CD8-positive, alpha-beta memory T cell (primary cell): ENCODE measurements around the gene TSPAN9. TPM values are rescaled to one million over a fixed set of nuclear protein-coding genes. Genes with fewer than 3 reads are reported as not detected.

ENCODE experiments used
- CTCF ChIA-PET: fragments of 350-600 bp; sonication (Branson Sonifier 250); formaldehyde crosslinking; loops from one replicate; lab custom pipeline; 2021; ENCODE audit warnings: antibody characterized with exemption; lab: Charles Lee
- POLR2A ChIA-PET: fragments of 350-600 bp; sonication (Branson Sonifier 250); formaldehyde crosslinking; loops from one replicate; lab custom pipeline; 2021; ENCODE audit warnings: antibody characterized with exemption; lab: Charles Lee
- DNase-seq, 5 donors: peaks; one replicate each; pipeline versions ENCODE4 v3.0.0 to v3.0.0-alpha.2; 2020 to 2022; ENCODE audit warnings: mixed read lengths in 1 of 5
- H3K27ac ChIP-seq: one replicate; pipeline ENCODE4 v1.7.0; 2013; ENCODE audit warnings: low read depth, mild to moderate bottlenecking, low read length, moderate library complexity
- H3K27me3 ChIP-seq: 2 replicates; pipeline ENCODE4 v1.7.0; 2013; ENCODE audit warnings: low read length, mild to moderate bottlenecking; ENCODE audit not compliant: insufficient read depth, poor library complexity, severe bottlenecking
- H3K36me3 ChIP-seq: 2 replicates; pipeline ENCODE4 v1.7.0; 2013; ENCODE audit warnings: mild to moderate bottlenecking, low read length, moderate library complexity; ENCODE audit not compliant: insufficient read depth
- H3K4me1 ChIP-seq: 2 replicates; pipeline ENCODE4 v1.7.0; 2013; ENCODE audit warnings: mild to moderate bottlenecking, low read length, moderate library complexity; ENCODE audit not compliant: insufficient read depth
- H3K4me3 ChIP-seq: 2 replicates; pipeline ENCODE4 v1.7.0; 2013; ENCODE audit warnings: mild to moderate bottlenecking, low read length
- H3K9me3 ChIP-seq: 2 replicates; pipeline ENCODE4 v1.7.0; 2013; ENCODE audit warnings: mild to moderate bottlenecking, low read length
- H3K27ac Mint-ChIP-seq, 8 donors: one replicate each; pipeline ENCODE4 v1.8.0; 2020 to 2021; ENCODE audit warnings: mixed read lengths in 8 of 8, mild to moderate bottlenecking in 6 of 8, inconsistent platforms in 3 of 8, moderate library complexity in 3 of 8
- H3K27me3 Mint-ChIP-seq, 2 donors: one replicate each; pipeline ENCODE4 v1.8.0; 2020 to 2021; ENCODE audit warnings: mixed read lengths in 2 of 2, mild to moderate bottlenecking in 1 of 2, moderate library complexity in 1 of 2
- H3K36me3 Mint-ChIP-seq, 3 donors: one replicate each; pipeline ENCODE4 v1.8.0; 2020 to 2021; ENCODE audit warnings: mixed read lengths in 3 of 3, inconsistent platforms in 1 of 3, mild to moderate bottlenecking in 1 of 3
- H3K4me1 Mint-ChIP-seq, 3 donors: one replicate each; pipeline ENCODE4 v1.8.0; 2020 to 2021; ENCODE audit warnings: mixed read lengths in 3 of 3, inconsistent platforms in 1 of 3, mild to moderate bottlenecking in 1 of 3
- H3K4me3 Mint-ChIP-seq, 7 donors: one replicate each; pipeline ENCODE4 v1.8.0; 2020 to 2021; ENCODE audit warnings: mixed read lengths in 7 of 7, mild to moderate bottlenecking in 6 of 7, moderate library complexity in 4 of 7, inconsistent platforms in 2 of 7
- H3K9me3 Mint-ChIP-seq, 5 donors: one replicate each; pipeline ENCODE4 v1.8.0; 2020 to 2022; ENCODE audit warnings: mixed read lengths in 5 of 5, mild to moderate bottlenecking in 3 of 5, moderate library complexity in 2 of 5, inconsistent platforms in 1 of 5
- polyA plus RNA-seq: library from polyadenylated mRNA; unstranded; fragments of 300-500 nt; fragmentation: Illumina TruSeq; gene quantifications from one replicate; pipeline ENCODE4 v1.2.3, GENCODE V29; 2021
- total RNA-seq, 2 experiments: library from RNA; stranded (reverse); gene quantifications; one replicate each; pipeline ENCODE4 v1.2.3, GENCODE V29; 2021

Gene TSPAN9
- total and polyA plus RNA-seq, 3 experiments from 2014 or later = 0.33 to 0.79 TPM; not detected in 1

- no peaks in the 10 kb centered on the region for H3K36me3 Mint-ChIP-seq
- POLR2A ChIA-PET = no interaction called here
- H3K4me1 ChIP-seq = no peaks in the 10 kb centered on the region
Measured at GRCh38 chr12:3155702-3156370, 78.7 kb downstream of the TSPAN9 start.

GRCh38 chr12:3157581-3158323 is 80.6 kb downstream of the TSPAN9 start:
- ChIA-PET POLR2A (no interaction called here), CTCF (no interaction called here)
- Histone ChIP-seq H3K4me1 (no peaks in the 10 kb centered on the region), H3K4me3 (no peak overlapping the region), H3K27ac (no peak overlapping the region), H3K9me3 (no peaks in the 10 kb centered on the region), H3K36me3 (no peaks in the 10 kb centered on the region), H3K27me3 (no peaks in the 10 kb centered on the region)
- Mint-ChIP-seq H3K36me3 (no peaks in the 10 kb centered on the region), H3K27ac (no peak overlapping the region), H3K4me3 (no peak overlapping the region), H3K4me1 (peaks cover 0 to 2% (median 0%) of the 10 kb centered on the region in 3 donors), H3K27me3 (peaks cover 0 to 2% of the 10 kb centered on the region in 2 donors), H3K9me3 (peaks cover 0 to 2% (median 0%) of the 10 kb centered on the region in 5 donors)
- DNase-seq = no peak

More at GRCh38 chr12:3155702-3156370, 78.7 kb downstream of the TSPAN9 start:
- H3K4me1 Mint-ChIP-seq = peaks cover 0 to 2% (median 0%) of the 10 kb centered on the region in 3 donors
- no peak overlapping the region for H3K4me3 ChIP-seq
- no peaks in the 10 kb centered on the region for H3K27me3 ChIP-seq
- H3K27me3 Mint-ChIP-seq = peaks cover 5 to 6% of the 10 kb centered on the region in 2 donors
- H3K27ac Mint-ChIP-seq = no peak overlapping the region
- no peak overlapping the region for H3K27ac ChIP-seq
- no peak overlapping the region for H3K4me3 Mint-ChIP-seq
- no peaks in the 10 kb centered on the region for H3K9me3 Mint-ChIP-seq
- H3K36me3 ChIP-seq = no peaks in the 10 kb centered on the region
- no peaks in the 10 kb centered on the region for H3K9me3 ChIP-seq
- CTCF ChIA-PET = no interaction called here
- no peak for DNase-seq

- CTCF ChIA-PET = no interaction called here
- Histone ChIP-seq H3K27ac (no peak overlapping the region), H3K4me1 (no peaks in the 10 kb centered on the region), H3K27me3 (no peaks in the 10 kb centered on the region), H3K9me3 (no peaks in the 10 kb centered on the region), H3K4me3 (no peak overlapping the region), H3K36me3 (no peaks in the 10 kb centered on the region)
- no peak overlapping the region for H3K4me3 Mint-ChIP-seq
- peaks cover 0 to 2% (median 0%) of the 10 kb centered on the region in 5 donors for H3K9me3 Mint-ChIP-seq
- POLR2A ChIA-PET = no interaction called here
- peaks cover 2 to 6% of the 10 kb centered on the region in 2 donors for H3K27me3 Mint-ChIP-seq
- no peaks in the 10 kb centered on the region for H3K36me3 Mint-ChIP-seq
- no peaks in the 10 kb centered on the region for H3K4me1 Mint-ChIP-seq
- no peak for DNase-seq
- H3K27ac Mint-ChIP-seq = no peak overlapping the region
Measured at GRCh38 chr12:3158851-3159465, 81.8 kb downstream of the TSPAN9 start.

GRCh38 chr12:3160081-3160480 is 82.9 kb downstream of the TSPAN9 start:
- Mint-ChIP-seq H3K4me3 (no peak overlapping the region), H3K4me1 (no peaks in the 10 kb centered on the region), H3K36me3 (no peaks in the 10 kb centered on the region), H3K27me3 (peaks cover 5 to 6% of the 10 kb centered on the region in 2 donors), H3K27ac (no peak overlapping the region), H3K9me3 (peaks cover 0 to 2% (median 0%) of the 10 kb centered on the region in 5 donors)
- no peak for DNase-seq
- Histone ChIP-seq H3K36me3 (no peaks in the 10 kb centered on the region), H3K27ac (no peak overlapping the region), H3K9me3 (no peaks in the 10 kb centered on the region), H3K4me1 (no peaks in the 10 kb centered on the region), H3K27me3 (no peaks in the 10 kb centered on the region), H3K4me3 (no peak overlapping the region)
- ChIA-PET POLR2A (no interaction called here), CTCF (no interaction called here)

- no peaks in the 10 kb centered on the region for H3K27me3 ChIP-seq
- Mint-ChIP-seq H3K9me3 (peaks cover 0 to 2% (median 0%) of the 10 kb centered on the region in 5 donors), H3K27me3 (peaks cover 5 to 12% of the 10 kb centered on the region in 2 donors), H3K36me3 (no peaks in the 10 kb centered on the region), H3K27ac (no peak overlapping the region), H3K4me1 (no peaks in the 10 kb centered on the region), H3K4me3 (no peak overlapping the region)
- H3K9me3 ChIP-seq = no peaks in the 10 kb centered on the region
- no peak overlapping the region for H3K27ac ChIP-seq
- H3K4me3 ChIP-seq = no peak overlapping the region
- DNase-seq = no peak
- H3K4me1 ChIP-seq = no peaks in the 10 kb centered on the region
- POLR2A ChIA-PET = no interaction called here
- CTCF ChIA-PET = no interaction called here
- no peaks in the 10 kb centered on the region for H3K36me3 ChIP-seq
Measured at GRCh38 chr12:3161861-3162260, 84.7 kb downstream of the TSPAN9 start.

GRCh38 chr12:3164454-3165077 is 87.4 kb downstream of the TSPAN9 start:
- H3K4me3 Mint-ChIP-seq = no peak overlapping the region
- peaks cover 0 to 2% (median 0%) of the 10 kb centered on the region in 5 donors for H3K9me3 Mint-ChIP-seq
- H3K9me3 ChIP-seq = no peaks in the 10 kb centered on the region
- CTCF ChIA-PET = no interaction called here
- no peaks in the 10 kb centered on the region for H3K27me3 ChIP-seq
- no peaks in the 10 kb centered on the region for H3K36me3 ChIP-seq
- H3K36me3 Mint-ChIP-seq = no peaks in the 10 kb centered on the region
- peaks cover 0 to 3% (median 2%) of the 10 kb centered on the region in 3 donors for H3K4me1 Mint-ChIP-seq
- H3K27ac Mint-ChIP-seq = no peak overlapping the region
- POLR2A ChIA-PET = no interaction called here
- no peak for DNase-seq
- H3K4me1 ChIP-seq = no peaks in the 10 kb centered on the region
- peaks cover 5 to 23% of the 10 kb centered on the region in 2 donors for H3K27me3 Mint-ChIP-seq
- no peak overlapping the region for H3K27ac ChIP-seq
- no peak overlapping the region for H3K4me3 ChIP-seq

- Histone ChIP-seq H3K27ac (no peak overlapping the region), H3K4me3 (no peak overlapping the region), H3K36me3 (no peaks in the 10 kb centered on the region), H3K27me3 (no peaks in the 10 kb centered on the region), H3K4me1 (no peaks in the 10 kb centered on the region), H3K9me3 (no peaks in the 10 kb centered on the region)
- CTCF ChIA-PET = no interaction called here
- Mint-ChIP-seq H3K9me3 (peaks cover 0 to 2% (median 0%) of the 10 kb centered on the region in 5 donors), H3K27ac (no peak overlapping the region), H3K4me1 (peaks cover 0 to 4% (median 2%) of the 10 kb centered on the region in 3 donors), H3K27me3 (peaks cover 3 to 23% of the 10 kb centered on the region in 2 donors), H3K36me3 (no peaks in the 10 kb centered on the region), H3K4me3 (no peak overlapping the region)
- POLR2A ChIA-PET = no interaction called here
- no peak for DNase-seq
Measured at GRCh38 chr12:3165078-3165980, 88.2 kb downstream of the TSPAN9 start.
